ENCODE results near the gene NLRP4.

The NLRP4 gene

GRCh38 chr19:55836340-55836739 is at the start of gene NLRP4:
TSS of gene NLRP4 (plus strand) at chr19:55836540. CDS start at chr19:55852081, 15,541 bp downstream.
- DNase-seq: no peak

DNA sequence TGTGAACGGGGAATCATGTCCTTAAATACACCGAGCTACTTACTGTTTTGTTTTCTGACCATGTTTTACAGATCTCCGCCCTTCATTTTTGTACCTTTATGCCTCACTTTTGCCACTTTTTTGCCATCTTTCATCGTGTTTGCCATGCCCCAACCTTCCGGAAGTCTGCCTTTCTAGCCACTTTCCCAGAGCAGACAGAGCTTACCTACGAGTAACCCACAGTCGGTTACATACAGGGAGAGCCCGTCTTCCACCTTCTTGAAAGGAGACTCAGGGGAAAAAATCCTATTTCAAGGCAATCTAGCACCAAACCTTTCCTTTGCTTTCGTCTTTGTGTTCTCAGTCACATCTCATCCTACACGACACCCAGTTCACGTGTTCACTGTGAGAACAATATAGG is 41.3 kb upstream of the NLRP4 start:
- DNase-seq: no peak

GRCh38 chr19:55801416-55801815 is 34.9 kb upstream of the NLRP4 start:
- no peak for DNase-seq

- no peak for DNase-seq
Measured at GRCh38 chr19:55802281-55802680, 34.1 kb upstream of the NLRP4 start.

GRCh38 chr19:55809381-55810058 is 26.8 kb upstream of the NLRP4 start:
- no peak for DNase-seq

- DNase-seq: no peak
Measured at GRCh38 chr19:55811340-55811739, 25.0 kb upstream of the NLRP4 start.

- DNase-seq: no peak
Measured at GRCh38 chr19:55812449-55812848, 23.9 kb upstream of the NLRP4 start.

DNA sequence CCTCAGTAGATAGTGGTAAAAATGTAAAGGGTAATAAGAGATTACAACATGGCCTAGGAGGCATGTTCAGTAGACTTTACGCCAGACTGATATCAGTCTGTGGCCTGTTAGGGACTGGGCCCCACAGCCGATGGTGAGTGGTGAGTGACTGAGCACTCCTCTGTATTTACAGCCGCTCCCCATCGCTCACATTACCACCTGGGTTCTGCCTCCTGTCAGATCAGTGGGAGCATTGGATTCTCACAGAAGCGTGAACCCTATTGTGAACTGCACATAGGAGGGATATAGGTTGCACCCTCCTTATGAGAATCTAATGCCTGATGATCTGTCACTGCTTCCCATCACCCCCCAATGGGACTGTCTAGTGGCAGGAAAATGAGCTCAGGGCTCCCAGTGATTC is 22.4 kb upstream of the NLRP4 start:
- DNase-seq: no peak

DNA sequence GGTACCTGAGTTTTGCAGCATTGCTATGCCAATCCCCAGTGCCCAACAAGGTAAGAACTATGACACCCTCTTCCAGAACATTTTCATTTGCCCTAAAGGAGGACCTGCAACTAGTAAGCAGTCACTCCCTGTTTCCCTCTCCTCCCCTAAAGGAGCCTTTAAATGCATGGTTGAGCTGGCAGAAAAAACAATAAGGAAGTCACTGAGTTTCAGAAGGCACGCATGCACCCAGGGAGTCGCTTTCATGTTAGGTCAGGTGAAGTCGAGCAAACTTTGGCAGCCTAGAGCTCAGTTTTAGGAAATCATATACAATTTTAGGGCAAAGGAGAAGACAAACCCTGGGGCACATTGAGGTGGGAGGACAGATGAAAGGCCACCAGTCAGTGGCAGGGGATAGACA is 16.3 kb upstream of the NLRP4 start:
- DNase-seq: no peak

DNA sequence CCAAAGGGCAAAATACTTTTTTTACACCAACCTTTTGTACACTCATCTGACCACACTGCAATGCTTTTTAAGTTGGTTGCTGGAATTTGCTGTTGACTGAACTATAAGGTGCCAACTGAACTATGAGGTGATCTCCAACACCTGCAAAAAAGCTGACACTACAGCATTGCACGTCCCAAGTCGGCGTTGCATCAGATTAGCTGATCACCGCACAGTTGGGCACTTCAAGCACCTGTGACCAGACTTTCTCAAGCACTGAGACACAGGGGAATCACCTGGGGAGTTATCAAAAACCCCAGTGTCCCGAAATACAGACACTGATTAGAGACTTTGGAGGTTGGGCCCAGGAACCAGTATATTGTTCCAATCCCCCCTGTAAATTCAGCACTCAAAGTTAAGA is 5.7 kb upstream of the NLRP4 start:
- no peak for DNase-seq

- DNase-seq: no peak
Measured at GRCh38 chr19:55831846-55832245, 4.5 kb upstream of the NLRP4 start, which contains the start of gene NLRP11. TSS of gene NLRP11 (minus strand) at chr19:55831999. CDS start at chr19:55818174, 13,825 bp downstream.

- no peak for DNase-seq
Measured at GRCh38 chr19:55832676-55833075, 3.7 kb upstream of the NLRP4 start.

DNA sequence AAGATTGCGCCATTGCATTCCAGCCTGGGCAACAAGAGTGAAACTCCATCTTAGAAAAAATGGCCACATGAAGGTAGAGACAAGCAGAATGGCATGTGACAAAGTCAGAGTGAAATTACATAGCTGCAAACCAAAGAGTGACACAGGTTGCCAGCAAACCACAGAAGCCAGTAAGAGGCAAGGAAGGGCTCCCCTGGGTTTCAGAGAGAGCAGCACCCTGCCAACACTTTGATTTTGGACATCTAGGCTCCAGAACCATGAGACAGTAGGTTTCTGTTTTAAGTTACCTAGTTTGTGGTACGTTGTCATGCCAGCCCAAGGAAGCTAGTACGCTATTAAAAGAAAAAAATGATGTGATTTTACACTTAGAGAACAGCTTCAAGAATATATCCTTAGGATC is 1.9 kb downstream of the NLRP4 start:
- DNase-seq: no peak

DNA sequence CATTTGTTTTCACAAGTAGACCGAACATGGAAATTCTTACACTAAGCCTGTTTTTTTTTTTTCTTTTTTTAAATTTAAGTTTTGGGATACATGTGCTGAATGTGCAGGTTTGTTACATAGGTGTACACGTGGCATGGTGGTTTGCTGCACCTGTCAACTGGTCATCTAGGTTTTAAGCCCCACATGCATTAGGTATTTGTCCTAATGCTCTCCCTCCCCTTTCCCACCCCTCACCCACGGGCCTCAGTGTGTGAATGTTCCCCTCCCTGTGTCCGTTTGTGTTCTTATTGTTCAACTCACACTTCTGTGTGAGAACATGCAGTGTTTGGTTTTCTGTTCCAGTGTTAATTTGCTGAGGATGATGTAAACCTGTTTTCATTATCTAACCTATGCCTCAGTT is 2.6 kb downstream of the NLRP4 start:
- no peak for DNase-seq

DNA sequence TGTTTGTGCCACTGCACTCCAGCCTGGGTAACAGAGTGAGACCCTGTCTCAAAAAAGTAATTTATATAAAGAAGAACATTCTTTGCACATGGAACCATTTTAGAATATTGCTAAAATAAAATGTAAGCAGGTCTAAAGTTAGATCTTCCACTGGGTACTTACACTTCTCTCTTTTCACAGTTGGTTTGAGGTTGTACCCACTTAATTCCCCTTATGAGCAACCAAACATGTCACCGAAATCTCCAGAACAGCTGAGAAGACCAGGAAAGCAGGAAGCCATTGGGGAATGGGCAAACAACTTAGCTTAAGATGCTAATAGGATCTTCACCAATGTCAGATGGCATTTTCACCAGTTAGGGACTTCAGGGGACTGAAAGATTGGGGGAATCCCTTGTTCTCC is 18.8 kb downstream of the NLRP4 start:
- DNase-seq: no peak

DNA sequence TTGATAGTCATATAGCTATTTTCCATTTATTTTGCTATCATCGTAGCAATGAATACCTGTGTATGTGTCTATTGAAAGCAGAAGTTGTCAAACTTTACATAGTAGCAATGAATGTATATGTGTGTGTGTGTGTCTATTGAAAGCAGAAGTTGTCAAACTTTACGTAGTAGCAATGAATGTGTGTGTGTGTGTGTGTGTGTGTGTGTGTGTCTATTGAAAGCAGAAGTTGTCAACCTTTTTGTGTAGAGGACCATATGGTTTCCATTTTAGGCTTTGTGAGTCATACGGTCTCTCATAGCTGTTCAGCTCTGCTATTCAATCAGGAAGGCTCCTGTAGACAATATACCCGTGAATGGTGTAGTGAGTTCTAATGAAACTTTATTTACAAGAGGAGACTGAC is 20.8 kb downstream of the NLRP4 start:
- no peak for DNase-seq

GRCh38 chr19:55857974-55858373 is 21.6 kb downstream of the NLRP4 start:
- no peak for DNase-seq

GRCh38 chr19:55858401-55858800 is 22.1 kb downstream of the NLRP4 start:
- no peak for DNase-seq

- no peak for DNase-seq
Measured at GRCh38 chr19:55858969-55859368, 22.6 kb downstream of the NLRP4 start.

- DNase-seq: no peak
Measured at GRCh38 chr19:55866521-55866920, 30.2 kb downstream of the NLRP4 start.

DNA sequence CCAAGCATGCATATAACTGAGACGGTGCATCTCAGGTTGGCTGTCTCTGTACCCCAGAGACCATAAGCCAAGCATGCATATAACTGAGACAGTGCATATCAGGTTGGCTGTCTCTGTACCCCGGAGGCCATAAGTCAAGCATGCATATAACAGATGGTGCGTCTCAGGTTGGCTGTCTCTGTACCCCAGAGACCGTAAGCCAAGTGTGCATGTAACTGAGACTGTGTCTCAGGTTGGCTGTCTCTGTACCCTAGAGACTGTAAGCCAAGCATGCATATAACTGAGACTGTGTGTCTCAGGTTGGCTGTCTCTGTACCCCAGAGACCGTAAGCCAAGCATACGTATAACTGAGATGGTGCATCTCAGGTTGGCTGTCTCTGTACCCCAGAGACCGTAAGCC is 30.8 kb downstream of the NLRP4 start:
- no peak for DNase-seq

DNA sequence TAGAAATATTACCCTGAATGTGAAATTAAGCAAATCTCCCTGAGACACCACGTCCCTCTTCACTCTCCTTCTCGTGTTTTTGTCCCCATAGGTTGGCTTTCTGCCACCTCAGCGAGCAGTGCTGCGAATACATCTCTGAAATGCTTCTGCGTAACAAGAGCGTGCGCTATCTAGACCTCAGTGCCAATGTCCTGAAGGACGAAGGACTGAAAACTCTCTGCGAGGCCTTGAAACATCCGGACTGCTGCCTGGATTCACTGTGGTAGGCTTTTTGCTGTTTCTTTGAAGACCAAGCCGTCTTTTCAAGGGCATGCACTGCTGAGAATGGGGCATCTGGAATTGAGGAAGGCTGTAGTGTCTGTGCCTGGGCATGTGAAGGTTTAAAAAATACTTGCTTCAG is 34.4 kb downstream of the NLRP4 start:
- no peak for DNase-seq

GRCh38 chr19:55877211-55877610 is 40.9 kb downstream of the NLRP4 start:
- no peak for DNase-seq

DNA sequence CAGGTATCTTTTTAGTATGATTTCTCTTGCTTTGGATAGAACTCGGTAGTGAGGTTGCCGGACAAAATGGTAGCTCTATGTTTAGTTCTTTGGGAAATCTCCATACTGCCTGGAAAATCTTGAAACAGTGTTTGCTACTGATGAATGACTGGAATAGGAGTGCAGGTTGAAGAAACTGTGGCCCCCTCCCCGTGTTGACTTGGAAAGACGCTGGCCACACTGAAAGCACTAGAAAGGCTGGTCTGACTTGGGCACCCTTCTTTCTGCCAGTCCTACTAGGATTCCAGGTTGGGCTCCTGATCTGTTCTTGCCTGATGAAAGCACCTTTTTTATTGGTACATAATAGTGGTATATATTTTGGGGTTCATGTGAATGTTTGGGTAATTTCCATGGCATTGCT is 46.3 kb downstream of the NLRP4 start:
- no peak for DNase-seq

DNA sequence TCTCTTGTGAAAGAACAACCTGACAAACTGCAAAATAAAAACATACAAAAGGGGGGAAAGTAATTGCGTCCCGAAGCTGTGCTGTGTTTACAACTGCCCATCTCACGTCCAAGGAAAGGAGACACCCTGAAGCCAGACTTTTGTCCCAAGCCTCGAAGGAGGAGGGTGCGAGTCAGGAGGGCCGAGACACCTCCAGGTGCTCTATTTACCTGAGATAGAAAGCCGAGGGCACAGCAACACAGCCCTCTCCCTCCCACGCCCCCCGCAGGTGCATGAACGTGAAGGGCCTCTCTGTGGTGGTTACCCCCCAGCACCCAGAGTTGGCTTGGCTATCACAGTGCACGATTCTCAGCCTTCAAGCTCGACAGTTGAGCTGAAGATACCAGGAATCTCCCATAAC is 62.6 kb downstream of the NLRP4 start:
- DNase-seq: no peak

Data from cerebellar nuclear complex (tissue), 1 donor.